WTC11 (cell line): ENCODE data around the gene ZDHHC24. TPM values are rescaled to one million over a fixed set of nuclear protein-coding genes. Genes with fewer than 3 reads are reported as not detected.
A peak's percentile ranks its signal among the peaks of the same experiment; 100 is the strongest.

Experiments used
- ATAC-seq: fragments of 200-7000 bp; cut with Tn5 transposase; 2 replicates; pipeline ENCODE4 v1.10.0; 2021; ENCODE audit warnings: mild to moderate bottlenecking, moderate library complexity
- CTCF ChIA-PET: fragments of 300-600 bp; sonication (Branson Sonifier 250); formaldehyde crosslinking; loops from one replicate; lab custom pipeline; 2021; ENCODE audit warnings: antibody characterized with exemption; lab: Charles Lee
- POLR2A ChIA-PET: fragments of 350-600 bp; sonication (Branson Sonifier 250); formaldehyde crosslinking; loops from one replicate; lab custom pipeline; 2021; ENCODE audit warnings: antibody characterized with exemption; lab: Charles Lee
- DNase-seq: peaks from one replicate; pipeline ENCODE4 v3.0.0; 2021; ENCODE audit warnings: low spot score
- H3K27ac Mint-ChIP-seq: 2 replicates; pipeline ENCODE4 v1.8.0; 2021; ENCODE audit warnings: mixed read lengths
- H3K27me3 Mint-ChIP-seq: 2 replicates; pipeline ENCODE4 v1.8.0; 2021; ENCODE audit warnings: low read depth, mild to moderate bottlenecking, moderate library complexity, mixed read lengths
- H3K36me3 Mint-ChIP-seq: 2 replicates; pipeline ENCODE4 v1.8.0; 2021; ENCODE audit warnings: mixed read lengths
- H3K4me1 Mint-ChIP-seq: 2 replicates; pipeline ENCODE4 v1.8.0; 2022; ENCODE audit warnings: mixed read lengths
- H3K4me3 Mint-ChIP-seq: 2 replicates; pipeline ENCODE4 v1.8.0; 2021; ENCODE audit warnings: mild to moderate bottlenecking, moderate library complexity, mixed read lengths
- H3K9me3 Mint-ChIP-seq: 2 replicates; pipeline ENCODE4 v1.8.0; 2021; ENCODE audit warnings: mixed read lengths
- ATF1 ChIP-seq: sonication (generic); formaldehyde crosslinking; IDR thresholded peaks from 2 replicates; pipeline ENCODE4 v1.8.1; 2023; ENCODE audit warnings: mild to moderate bottlenecking, moderate library complexity, missing genetic modification reagents
- FOXP1 ChIP-seq: sonication (generic); formaldehyde crosslinking; IDR thresholded peaks from 2 replicates; pipeline ENCODE4 v1.8.0; 2022; ENCODE audit warnings: missing genetic modification reagents, mild to moderate bottlenecking, moderate library complexity, borderline replicate concordance
- GABPB1 ChIP-seq: sonication (generic); formaldehyde crosslinking; IDR thresholded peaks from 2 replicates; pipeline ENCODE4 v1.8.1; 2023; ENCODE audit warnings: mild to moderate bottlenecking, missing genetic modification reagents
- GTF2I ChIP-seq: fragments of 250-450 bp; sonication (Bioruptor Pico); conservative IDR thresholded peaks from 2 replicates; pipeline ENCODE4 v1.4.0; 2021; ENCODE audit warnings: mild to moderate bottlenecking
- KAT7 ChIP-seq: sonication (generic); formaldehyde crosslinking; IDR thresholded peaks from 2 replicates; pipeline ENCODE4 v1.8.1; 2023; ENCODE audit warnings: missing genetic modification reagents, mild to moderate bottlenecking, borderline replicate concordance
- PRRX2 ChIP-seq: fragments of 250-450 bp; sonication (Bioruptor Pico); IDR thresholded peaks from 2 replicates; pipeline ENCODE4 v1.8.0; 2021; ENCODE audit warnings: mild to moderate bottlenecking
- ZBTB21 ChIP-seq: sonication (generic); formaldehyde crosslinking; IDR thresholded peaks from 2 replicates; pipeline ENCODE4 v1.8.1; 2023; ENCODE audit warnings: mild to moderate bottlenecking, missing genetic modification reagents, borderline replicate concordance
- ZNF416 ChIP-seq: fragments of 250-450 bp; sonication (Bioruptor Pico); IDR thresholded peaks from 2 replicates; pipeline ENCODE4 v1.9.0; 2021; ENCODE audit warnings: mild to moderate bottlenecking, inconsistent platforms
- total RNA-seq: library from RNA; stranded (reverse); gene quantifications from 3 replicates; pipeline ENCODE4 v1.2.3, GENCODE V29; 2021
- TF ChIP-seq, protein P1 (sequence below): fragments of 250-450 bp; sonication (Bioruptor Pico); IDR thresholded peaks from 2 replicates; pipeline ENCODE4 v1.9.0; 2021; ENCODE audit warnings: mild to moderate bottlenecking
- TF ChIP-seq, protein P2 (sequence below): fragments of 200-600 bp; IDR thresholded peaks from 2 replicates; pipeline ENCODE4 v1.8.0; 2022; ENCODE audit warnings: antibody characterized with exemption
- TF ChIP-seq, protein P3 (sequence below): sonication (generic); formaldehyde crosslinking; IDR thresholded peaks from 2 replicates; pipeline ENCODE4 v1.8.0; 2022; ENCODE audit warnings: missing genetic modification reagents

Gene ZDHHC24
- total RNA-seq, 1 experiment from 2014 or later = 14.8 TPM

DNA sequence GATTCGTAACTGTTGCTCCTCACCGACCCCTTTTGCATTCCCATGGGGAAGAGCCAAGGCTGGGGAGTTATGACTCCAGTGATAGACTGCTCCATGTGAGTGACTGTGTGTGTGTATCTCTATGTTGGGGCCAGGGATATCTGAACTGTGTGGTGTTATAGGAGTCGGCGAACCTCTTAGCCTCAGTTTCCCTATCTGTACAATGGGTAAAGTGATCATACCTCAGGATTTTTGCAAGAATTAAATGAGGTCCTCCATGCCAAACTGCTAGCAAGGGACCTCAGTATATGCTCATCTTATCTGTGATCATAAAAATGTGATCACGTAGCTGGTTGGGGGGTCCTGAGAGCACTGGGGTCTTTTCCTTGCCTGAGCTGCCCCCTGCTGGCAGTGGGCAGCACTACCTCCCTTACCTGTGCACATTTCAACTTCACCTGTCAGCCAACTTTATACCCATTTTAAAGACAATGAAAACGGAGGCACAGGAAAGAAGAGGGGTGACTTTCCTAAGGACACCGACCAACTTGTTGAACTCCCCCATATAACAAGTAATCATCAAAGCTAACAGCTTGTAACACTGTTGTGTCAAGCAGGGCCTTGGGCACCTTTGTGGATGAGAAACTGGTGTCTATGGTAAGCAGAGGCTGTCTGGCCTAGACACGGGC lies 67.0 kb downstream of the ZDHHC24 start:
- peaks cover 13% of the 10 kb centered on the region for H3K36me3 Mint-ChIP-seq
- H3K27me3 Mint-ChIP-seq = no peaks in the 10 kb centered on the region
- POLR2A ChIA-PET = interaction anchor here (1.0 to 1.8 kb wide), 2 partner anchors 50 to 61 kb away, joined by 3 to 8 read pairs; no protein-coding TSS in a partner anchor
- CTCF ChIA-PET = interaction anchor here (0.5 to 3.0 kb wide), 19 partner anchors 9 to 543 kb away, joined by 3 to 56 read pairs (median 11); partner anchors contain the start of genes CCDC87, CCS, MRPL11 and NPAS4
- ATAC-seq (no peak), DNase-seq (peak; percentile 65)
- H3K9me3 Mint-ChIP-seq = no peaks in the 10 kb centered on the region
- peak overlapping the region; percentile 95 for H3K4me3 Mint-ChIP-seq
- peaks cover 26% of the 10 kb centered on the region for H3K4me1 Mint-ChIP-seq
- peak overlapping the region; percentile 95 for H3K27ac Mint-ChIP-seq
- TF ChIP-seq PRRX2 (CRISPR knock-in tag) (0 out of 2 replicates have a peak, but pooled peaks have one; percentile 30), GTF2I (CRISPR knock-in tag) (peak; percentile 88), FOXP1 (CRISPR knock-in tag) (no peak), ZNF416 (CRISPR knock-in tag) (0 out of 2 replicates have a peak, but pooled peaks have one; percentile 12), KAT7 (CRISPR knock-in tag) (0 out of 2 replicates have a peak, but pooled peaks have one; percentile 12)
- TF ChIP-seq, protein P1, sequence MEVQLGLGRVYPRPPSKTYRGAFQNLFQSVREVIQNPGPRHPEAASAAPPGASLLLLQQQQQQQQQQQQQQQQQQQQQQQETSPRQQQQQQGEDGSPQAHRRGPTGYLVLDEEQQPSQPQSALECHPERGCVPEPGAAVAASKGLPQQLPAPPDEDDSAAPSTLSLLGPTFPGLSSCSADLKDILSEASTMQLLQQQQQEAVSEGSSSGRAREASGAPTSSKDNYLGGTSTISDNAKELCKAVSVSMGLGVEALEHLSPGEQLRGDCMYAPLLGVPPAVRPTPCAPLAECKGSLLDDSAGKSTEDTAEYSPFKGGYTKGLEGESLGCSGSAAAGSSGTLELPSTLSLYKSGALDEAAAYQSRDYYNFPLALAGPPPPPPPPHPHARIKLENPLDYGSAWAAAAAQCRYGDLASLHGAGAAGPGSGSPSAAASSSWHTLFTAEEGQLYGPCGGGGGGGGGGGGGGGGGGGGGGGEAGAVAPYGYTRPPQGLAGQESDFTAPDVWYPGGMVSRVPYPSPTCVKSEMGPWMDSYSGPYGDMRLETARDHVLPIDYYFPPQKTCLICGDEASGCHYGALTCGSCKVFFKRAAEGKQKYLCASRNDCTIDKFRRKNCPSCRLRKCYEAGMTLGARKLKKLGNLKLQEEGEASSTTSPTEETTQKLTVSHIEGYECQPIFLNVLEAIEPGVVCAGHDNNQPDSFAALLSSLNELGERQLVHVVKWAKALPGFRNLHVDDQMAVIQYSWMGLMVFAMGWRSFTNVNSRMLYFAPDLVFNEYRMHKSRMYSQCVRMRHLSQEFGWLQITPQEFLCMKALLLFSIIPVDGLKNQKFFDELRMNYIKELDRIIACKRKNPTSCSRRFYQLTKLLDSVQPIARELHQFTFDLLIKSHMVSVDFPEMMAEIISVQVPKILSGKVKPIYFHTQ = no peak
- TF ChIP-seq, protein P2, sequence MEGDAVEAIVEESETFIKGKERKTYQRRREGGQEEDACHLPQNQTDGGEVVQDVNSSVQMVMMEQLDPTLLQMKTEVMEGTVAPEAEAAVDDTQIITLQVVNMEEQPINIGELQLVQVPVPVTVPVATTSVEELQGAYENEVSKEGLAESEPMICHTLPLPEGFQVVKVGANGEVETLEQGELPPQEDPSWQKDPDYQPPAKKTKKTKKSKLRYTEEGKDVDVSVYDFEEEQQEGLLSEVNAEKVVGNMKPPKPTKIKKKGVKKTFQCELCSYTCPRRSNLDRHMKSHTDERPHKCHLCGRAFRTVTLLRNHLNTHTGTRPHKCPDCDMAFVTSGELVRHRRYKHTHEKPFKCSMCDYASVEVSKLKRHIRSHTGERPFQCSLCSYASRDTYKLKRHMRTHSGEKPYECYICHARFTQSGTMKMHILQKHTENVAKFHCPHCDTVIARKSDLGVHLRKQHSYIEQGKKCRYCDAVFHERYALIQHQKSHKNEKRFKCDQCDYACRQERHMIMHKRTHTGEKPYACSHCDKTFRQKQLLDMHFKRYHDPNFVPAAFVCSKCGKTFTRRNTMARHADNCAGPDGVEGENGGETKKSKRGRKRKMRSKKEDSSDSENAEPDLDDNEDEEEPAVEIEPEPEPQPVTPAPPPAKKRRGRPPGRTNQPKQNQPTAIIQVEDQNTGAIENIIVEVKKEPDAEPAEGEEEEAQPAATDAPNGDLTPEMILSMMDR = peak; percentile 83

DNA sequence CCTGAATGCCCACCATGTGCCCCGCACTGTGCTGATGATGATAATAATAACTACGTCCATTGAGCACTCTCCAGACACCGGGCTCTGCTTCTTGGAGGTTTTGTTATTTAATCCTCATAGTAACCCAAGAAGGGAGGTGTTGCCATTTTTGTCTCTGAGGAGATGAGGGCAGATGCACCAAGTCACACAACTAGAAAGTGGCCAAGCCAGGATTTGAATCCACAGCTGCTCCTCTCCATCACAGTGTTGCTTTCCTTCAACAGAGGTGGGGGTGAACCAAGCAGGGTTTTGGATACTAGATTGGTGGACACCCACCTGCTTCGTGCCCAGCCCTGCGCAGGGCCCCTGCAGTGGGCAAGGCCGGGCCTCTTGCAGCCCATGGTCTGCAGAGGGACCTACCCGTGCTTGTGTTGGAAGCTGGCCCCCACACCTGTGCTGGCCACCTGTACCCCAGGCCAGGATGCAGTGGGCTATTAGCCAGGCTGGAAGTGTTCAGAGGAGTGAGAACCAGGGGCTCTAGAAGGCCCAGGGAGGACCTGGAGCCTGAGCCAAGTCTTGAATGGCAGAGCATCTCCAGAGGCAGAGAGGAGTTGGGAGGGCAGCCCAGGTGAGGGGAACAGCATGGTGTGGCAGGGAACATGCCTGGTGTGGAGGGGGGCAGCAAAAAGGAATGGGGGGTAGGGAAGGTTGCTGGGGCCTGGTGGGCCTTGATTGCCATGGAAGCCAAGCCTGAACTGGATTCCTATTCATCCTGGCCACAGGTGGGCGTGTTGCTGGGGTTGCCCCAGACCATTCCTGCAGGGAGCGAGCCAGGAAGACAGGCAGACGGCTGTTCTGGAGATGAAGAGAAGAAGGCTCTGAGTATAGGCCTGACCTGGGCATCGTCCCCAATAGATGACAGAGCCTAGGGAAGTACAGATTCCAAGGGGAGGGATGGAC lies 68.3 kb downstream of the ZDHHC24 start:
- Mint-ChIP-seq H3K27ac (peak overlapping the region; percentile 53; the same call in 1 of the 2 replicates), H3K4me1 (peaks cover 26% of the 10 kb centered on the region), H3K36me3 (peaks cover 4% of the 10 kb centered on the region; the same call in 1 of the 2 replicates), H3K27me3 (no peaks in the 10 kb centered on the region), H3K4me3 (no peak overlapping the region), H3K9me3 (no peaks in the 10 kb centered on the region)
- CTCF ChIA-PET = interaction anchor here (0.7 to 2.8 kb wide), 5 partner anchors 14 to 91 kb away, joined by 4 to 27 read pairs (median 18); partner anchors contain the start of gene MRPL11
- POLR2A ChIA-PET = no interaction called here
- ATAC-seq (no peak), DNase-seq (no peak)
- TF ChIP-seq, protein P3, sequence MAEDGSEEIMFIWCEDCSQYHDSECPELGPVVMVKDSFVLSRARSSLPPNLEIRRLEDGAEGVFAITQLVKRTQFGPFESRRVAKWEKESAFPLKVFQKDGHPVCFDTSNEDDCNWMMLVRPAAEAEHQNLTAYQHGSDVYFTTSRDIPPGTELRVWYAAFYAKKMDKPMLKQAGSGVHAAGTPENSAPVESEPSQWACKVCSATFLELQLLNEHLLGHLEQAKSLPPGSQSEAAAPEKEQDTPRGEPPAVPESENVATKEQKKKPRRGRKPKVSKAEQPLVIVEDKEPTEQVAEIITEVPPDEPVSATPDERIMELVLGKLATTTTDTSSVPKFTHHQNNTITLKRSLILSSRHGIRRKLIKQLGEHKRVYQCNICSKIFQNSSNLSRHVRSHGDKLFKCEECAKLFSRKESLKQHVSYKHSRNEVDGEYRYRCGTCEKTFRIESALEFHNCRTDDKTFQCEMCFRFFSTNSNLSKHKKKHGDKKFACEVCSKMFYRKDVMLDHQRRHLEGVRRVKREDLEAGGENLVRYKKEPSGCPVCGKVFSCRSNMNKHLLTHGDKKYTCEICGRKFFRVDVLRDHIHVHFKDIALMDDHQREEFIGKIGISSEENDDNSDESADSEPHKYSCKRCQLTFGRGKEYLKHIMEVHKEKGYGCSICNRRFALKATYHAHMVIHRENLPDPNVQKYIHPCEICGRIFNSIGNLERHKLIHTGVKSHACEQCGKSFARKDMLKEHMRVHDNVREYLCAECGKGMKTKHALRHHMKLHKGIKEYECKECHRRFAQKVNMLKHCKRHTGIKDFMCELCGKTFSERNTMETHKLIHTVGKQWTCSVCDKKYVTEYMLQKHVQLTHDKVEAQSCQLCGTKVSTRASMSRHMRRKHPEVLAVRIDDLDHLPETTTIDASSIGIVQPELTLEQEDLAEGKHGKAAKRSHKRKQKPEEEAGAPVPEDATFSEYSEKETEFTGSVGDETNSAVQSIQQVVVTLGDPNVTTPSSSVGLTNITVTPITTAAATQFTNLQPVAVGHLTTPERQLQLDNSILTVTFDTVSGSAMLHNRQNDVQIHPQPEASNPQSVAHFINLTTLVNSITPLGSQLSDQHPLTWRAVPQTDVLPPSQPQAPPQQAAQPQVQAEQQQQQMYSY = peak; percentile 26; the same call in 1 of the 2 replicates
- TF ChIP-seq ATF1 (CRISPR knock-in tag) (no peak), ZBTB21 (no peak), GABPB1 (CRISPR knock-in tag) (no peak)
